ENCODE data around the gene EPHA1. TPM values are rescaled to one million over a fixed set of nuclear protein-coding genes. Genes with fewer than 3 reads are reported as not detected.

Gene EPHA1
- total and polyA plus RNA-seq, 12 donors, result 0.12 to 0.73 (median 0.39) TPM; not detected in 9

GRCh38 chr7:143346018-143346417, 62.6 kb downstream of the EPHA1 start:
- intact Hi-C loops (cut with DNase I), result loop anchor here in 1 of 10 donors (5.0 kb wide), 1 partner anchor 61 kb away; the partner anchor contains the start of gene EPHA1
- Histone ChIP-seq H3K4me3 (no peak overlapping the region), H3K9me3 (no peaks in the 10 kb centered on the region), H3K36me3 (no peaks in the 10 kb centered on the region), H3K27me3 (peaks cover 0 to 50% (median 30%) of the 10 kb centered on the region in 7 donors), H3K4me1 (peaks cover 0 to 11% (median 0%) of the 10 kb centered on the region in 9 donors), H3K27ac (no peak overlapping the region)
- DNase-seq (no peak), ATAC-seq (no peak)
- TF ChIP-seq CTCF (IDR thresholded peaks at IDR 0.05), result no peak
- 82 to 86% methylated on average over 4 of the region's 4 CpGs for WGBS, 2 donors

GRCh38 chr7:143345428-143345900, 63.2 kb downstream of the EPHA1 start:
- DNase-seq, result peak in 1 of 2 donors; percentile 48
- intact Hi-C loops (cut with DNase I), result loop anchor here in 1 of 10 donors (5.0 kb wide), 1 partner anchor 62 kb away; the partner anchor contains the start of gene EPHA1
- ATAC-seq, result peak in 7 of 8 donors; percentile 59 to 82 (median 67)
- Histone ChIP-seq H3K4me1 (peaks cover 0 to 11% (median 0%) of the 10 kb centered on the region in 9 donors), H3K9me3 (no peaks in the 10 kb centered on the region), H3K36me3 (no peaks in the 10 kb centered on the region), H3K27ac (no peak overlapping the region), H3K4me3 (peak overlapping the region in 4 of 10 donors; percentile 6 to 34 (median 23)), H3K27me3 (peaks cover 0 to 50% (median 30%) of the 10 kb centered on the region in 7 donors)
- TF ChIP-seq CTCF (IDR thresholded peaks at IDR 0.05), result peak in 8 of 9 donors; percentile 21 to 64 (median 48)
- 5 to 6% methylated on average over 35 of the region's 35 CpGs for WGBS, 2 donors

GRCh38 chr7:143343596-143343995, 65.1 kb downstream of the EPHA1 start:
- TF ChIP-seq CTCF (IDR thresholded peaks at IDR 0.05), result no peak
- H3K36me3 ChIP-seq, result no peaks in the 10 kb centered on the region
- peaks cover 0 to 58% (median 35%) of the 10 kb centered on the region in 7 donors for H3K27me3 ChIP-seq
- H3K4me3 ChIP-seq, result no peak overlapping the region
- 73 to 93% methylated on average over 3 of the region's 3 CpGs for WGBS, 2 donors
- DNase-seq (no peak), ATAC-seq (no peak)
- H3K4me1 ChIP-seq, result peaks cover 0 to 11% (median 0%) of the 10 kb centered on the region in 9 donors
- intact Hi-C loops (cut with DNase I), result no loop called here
- H3K9me3 ChIP-seq, result no peaks in the 10 kb centered on the region
- H3K27ac ChIP-seq, result no peak overlapping the region

- no peak for DNase-seq
- no peak for ATAC-seq
- Histone ChIP-seq H3K4me1 (peaks cover 0 to 11% (median 0%) of the 10 kb centered on the region in 9 donors), H3K9me3 (no peaks in the 10 kb centered on the region), H3K36me3 (no peaks in the 10 kb centered on the region), H3K27me3 (peaks cover 0 to 68% (median 38%) of the 10 kb centered on the region in 7 donors), H3K4me3 (no peak overlapping the region), H3K27ac (no peak overlapping the region)
- intact Hi-C loops (cut with DNase I), result no loop called here
- WGBS, 2 donors, result 87 to 89% methylated on average over 8 of the region's 8 CpGs
- TF ChIP-seq CTCF (IDR thresholded peaks at IDR 0.05), result no peak
Observed at GRCh38 chr7:143341842-143342241, 66.8 kb downstream of the EPHA1 start.

Small RNA genes lying within 50 kb of the gene (microRNA-seq; reads per million reads assigned to microRNA genes)
- 0 to 1.0 reads per million in 2 donors for gene MIR6892

Other genes starting within 250 kb of the EPHA1 start
- not detected for gene TAS2R39, start 225.4 kb downstream of the EPHA1 start, total RNA-seq
- gene TAS2R39, start 225.4 kb downstream of the EPHA1 start, polyA plus RNA-seq, result not detected
- gene TAS2R40, start 186.8 kb downstream of the EPHA1 start, total RNA-seq, result not detected
- not detected for gene TAS2R40, start 186.8 kb downstream of the EPHA1 start, polyA plus RNA-seq
- 100 to 1,000 TPM; 251 to 294 (median 269) TPM for gene GSTK1, start 145.4 kb downstream of the EPHA1 start, total RNA-seq
- gene GSTK1, start 145.4 kb downstream of the EPHA1 start, polyA plus RNA-seq, result 100 to 1,000 TPM; 136 to 317 TPM
- gene TMEM139, start 123.9 kb downstream of the EPHA1 start, total RNA-seq, result 10 to 100 TPM in 7 of 10 donors, 1 to 10 TPM in 3; 5.4 to 14.2 (median 11.1) TPM
- gene TMEM139, start 123.9 kb downstream of the EPHA1 start, polyA plus RNA-seq, result 10 to 100 TPM in 1 of 2 donors, 1 to 10 TPM in 1; 2.6 to 18.0 TPM
- gene CASP2, start 120.5 kb downstream of the EPHA1 start, total RNA-seq, result 10 to 100 TPM in 6 of 10 donors, 1 to 10 TPM in 4; 7.1 to 13.9 (median 10.2) TPM
- gene CASP2, start 120.5 kb downstream of the EPHA1 start, polyA plus RNA-seq, result 1 to 10 TPM; 4.4 to 8.0 TPM
- gene CLCN1, start 92.7 kb downstream of the EPHA1 start, total RNA-seq, result not detected
- under 1 TPM in 1 of 2 donors, not detected in 1; 0.01 TPM for gene CLCN1, start 92.7 kb downstream of the EPHA1 start, polyA plus RNA-seq
- 1 to 10 TPM in 1 of 10 donors, under 1 TPM in 8, not detected in 1; 0.07 to 1.2 (median 0.39) TPM for gene FAM131B, start 46.1 kb downstream of the EPHA1 start, total RNA-seq
- gene FAM131B, start 46.1 kb downstream of the EPHA1 start, polyA plus RNA-seq, result under 1 TPM; 0.22 to 0.37 TPM
- gene ZYX, start 27.5 kb downstream of the EPHA1 start, total RNA-seq, result 100 to 1,000 TPM in 2 of 10 donors, 10 to 100 TPM in 8; 48.5 to 148 (median 74.6) TPM
- gene ZYX, start 27.5 kb downstream of the EPHA1 start, polyA plus RNA-seq, result 100 to 1,000 TPM in 1 of 2 donors, 10 to 100 TPM in 1; 58.9 to 152 TPM
- gene TAS2R60, start 34.6 kb upstream of the EPHA1 start, total RNA-seq, result not detected
- gene TAS2R60, start 34.6 kb upstream of the EPHA1 start, polyA plus RNA-seq, result not detected
- under 1 TPM in 1 of 10 donors, not detected in 9; 0.40 TPM for gene TAS2R41, start 69.0 kb upstream of the EPHA1 start, total RNA-seq
- gene TAS2R41, start 69.0 kb upstream of the EPHA1 start, polyA plus RNA-seq, result not detected
- under 1 TPM in 2 of 10 donors, not detected in 8; 0.13 TPM for gene CTAGE15, start 162.9 kb upstream of the EPHA1 start, total RNA-seq
- gene CTAGE15, start 162.9 kb upstream of the EPHA1 start, polyA plus RNA-seq, result under 1 TPM in 1 of 2 donors, not detected in 1; 0.01 TPM
- gene TCAF2, start 212.1 kb upstream of the EPHA1 start, total RNA-seq, result 1 to 10 TPM in 1 of 10 donors, under 1 TPM in 9; 0.08 to 2.7 (median 0.35) TPM
- under 1 TPM; 0.25 to 0.44 TPM for gene TCAF2, start 212.1 kb upstream of the EPHA1 start, polyA plus RNA-seq

Measured in heart right ventricle (tissue), 16 donors.